HepG2 (cell line): ENCODE measurements around the gene COG5. TPM values are rescaled to one million over a fixed set of nuclear protein-coding genes. Genes with fewer than 3 reads are reported as not detected.
A peak's percentile ranks its signal among the peaks of the same experiment; 100 is the strongest.

Source experiments
- ATAC-seq: fragments of 200-7000 bp; cut with Tn5 transposase; 3 replicates; pipeline ENCODE4 v1.9.1; 2020; ENCODE audit warnings: mild to moderate bottlenecking, moderate library complexity
- BruUV-seq: library from RNA; stranded (reverse); fragments of 400-500 nt; replicated peaks from 2 replicates; lab custom pipeline; 2021; lab: Mats Ljungman, UMichigan
- CTCF ChIA-PET: fragments of 300-600 bp; formaldehyde crosslinking; extraction: SDS; loops from one replicate; lab custom pipeline; 2021; ENCODE audit warnings: low total read pairs, inconsistent platforms, low intra/inter-chr PET ratio; lab: Yijun Ruan, JAX
- POLR2A ChIA-PET: fragments of 350-600 bp; sonication (Branson Sonifier 250); formaldehyde crosslinking; loops from one replicate; lab custom pipeline; 2020; ENCODE audit warnings: antibody characterized with exemption, inconsistent platforms; lab: Yijun Ruan, JAX
- DNase-seq: peaks from one replicate; pipeline ENCODE4 v3.0.0-alpha.2; 2015; ENCODE audit warnings: low spot score
- FAIRE-seq: peaks from 3 replicates; lab custom pipeline; 2011; peaks lifted over from hg19 to GRCh38; lab: Jason Lieb, UNC
- H2AFZ ChIP-seq: one replicate; pipeline ENCODE4 v1.6.1; 2011; ENCODE audit warnings: low read length, inconsistent platforms
- H3K27ac ChIP-seq: fragments of 300-600 bp; 3 replicates; pipeline ENCODE4 v1.8.0; 2011; ENCODE audit warnings: mixed run types, mild to moderate bottlenecking, mixed read lengths, low read length, inconsistent platforms; ENCODE audit not compliant: insufficient read depth; ENCODE audit errors: extremely low read length
- H3K27me3 ChIP-seq, 2 experiments: fragments of 200-600 bp in 1 of 2; 2 replicates in 1 of 2; 3 replicates in 1 of 2; pipeline versions ENCODE4 v1.6.0 to v1.8.0; 2011; ENCODE audit warnings: low read length in 2 of 2, mild to moderate bottlenecking in 2 of 2, moderate library complexity in 2 of 2, inconsistent platforms in 1 of 2; ENCODE audit not compliant: insufficient read depth in 2 of 2, control insufficient read depth in 1 of 2
- H3K36me3 ChIP-seq, 2 experiments: fragments of 200-600 bp in 1 of 2; replicated peaks in 1 of 2; 2 replicates in 1 of 2; 3 replicates in 1 of 2; pipeline versions ENCODE4 v1.5.1 to v1.8.0; 2011; ENCODE audit warnings: low read length in 2 of 2, inconsistent platforms in 1 of 2; ENCODE audit not compliant: insufficient read depth in 2 of 2, control insufficient read depth in 1 of 2
- H3K4me1 ChIP-seq: 2 replicates; pipeline ENCODE4 v1.5.1; 2012; ENCODE audit warnings: low read length, inconsistent platforms; ENCODE audit not compliant: insufficient read depth
- H3K4me2 ChIP-seq: 2 replicates; pipeline ENCODE4 v1.6.0; 2011; ENCODE audit warnings: low read depth, low read length, inconsistent platforms
- H3K4me3 ChIP-seq, 3 experiments: fragments of 200-600 bp in 1 of 3; sonication (generic), shearing (Covaris generic) in 1 of 3; replicated peaks in 1 of 3; 2 replicates each; pipeline ENCODE4 v1.5.1; 2011 to 2016; ENCODE audit warnings: low read length in 3 of 3, inconsistent platforms in 2 of 3, low read depth in 2 of 3, mild to moderate bottlenecking in 2 of 3, control low read depth in 1 of 3, mixed read lengths in 1 of 3; ENCODE audit not compliant: insufficient read depth in 1 of 3
- H3K79me2 ChIP-seq: one replicate; pipeline ENCODE4 v1.6.1; 2011; ENCODE audit warnings: low read length, inconsistent platforms; ENCODE audit not compliant: insufficient read depth
- H3K9ac ChIP-seq: 2 replicates; pipeline ENCODE4 v1.6.0; 2011; ENCODE audit warnings: mild to moderate bottlenecking, low read depth, low read length, inconsistent platforms; ENCODE audit not compliant: insufficient read depth
- H3K9me3 ChIP-seq: 2 replicates; pipeline ENCODE4 v1.5.1; 2012; ENCODE audit warnings: mild to moderate bottlenecking, low read length
- H4K20me1 ChIP-seq: 2 replicates; pipeline ENCODE4 v1.6.0; 2011; ENCODE audit warnings: inconsistent platforms, mild to moderate bottlenecking, low read length, moderate library complexity; ENCODE audit not compliant: insufficient read depth
- FOSL2 ChIP-seq: sonication (generic); formaldehyde crosslinking; IDR thresholded peaks from 2 replicates; pipeline ENCODE4 v1.4.0; 2020; ENCODE audit warnings: missing genetic modification reagents
- MAFF ChIP-seq: IDR thresholded peaks from 2 replicates; pipeline ENCODE4 v1.6.1; 2011; ENCODE audit warnings: low read depth, low read length, improper control_type of control experiment
- MAFK ChIP-seq, 2 experiments: IDR thresholded peaks in 1 of 2; conservative IDR thresholded peaks in 1 of 2; 2 replicates each; pipeline ENCODE4 v1.6.1; 2011; ENCODE audit warnings: improper control_type of control experiment in 2 of 2, low read length in 2 of 2
- MED8 ChIP-seq: sonication (generic); formaldehyde crosslinking; IDR thresholded peaks from 2 replicates; pipeline ENCODE4 v1.8.1; 2023; ENCODE audit warnings: mild to moderate bottlenecking, missing genetic modification reagents; ENCODE audit not compliant: insufficient replicate concordance
- SNAPC4 ChIP-seq: sonication (generic); formaldehyde crosslinking; IDR thresholded peaks from 2 replicates; pipeline ENCODE4 v1.4.0; 2020; ENCODE audit warnings: mild to moderate bottlenecking, missing genetic modification reagents
- TCF7 ChIP-seq: sonication (generic); IDR thresholded peaks from 2 replicates; pipeline ENCODE4 v1.6.1; 2016; ENCODE audit warnings: antibody characterized with exemption, low read depth
- U2AF2 ChIP-seq: fragments of 200-400 bp; formaldehyde crosslinking; IDR thresholded peaks from 2 replicates; pipeline ENCODE4 v1.6.1; 2017; ENCODE audit warnings: low read depth, mild to moderate bottlenecking, low read length
- ZNF256 ChIP-seq: sonication (generic); formaldehyde crosslinking; conservative IDR thresholded peaks from 2 replicates; pipeline ENCODE4 v1.4.0; 2020; ENCODE audit warnings: missing genetic modification reagents
- WGBS: methylation state at CpG from one replicate; pipeline ENCODE4 v1.1.6; 2017; ENCODE audit warnings: low lambda C conversion rate; 5-methylcytosine and 5-hydroxymethylcytosine counted together
- in situ Hi-C: cut with HindIII; loops from 2 replicates; pipeline ENCODE4 v1.10.0; 2017; ENCODE audit warnings: low pct_unique_long_range_greater_than_20kb; ENCODE audit not compliant: extremely low pct_ligation_motif_present
- intact Hi-C: fragments of 100-400 bp; cut with micrococcal nuclease; formaldehyde crosslinking; loops from one replicate; pipeline ENCODE4 v1.10.0; 2022; ENCODE audit not compliant: unreplicated experiment
- polyA plus RNA-seq, 8 experiments: library from polyadenylated mRNA; depleted of rRNA in 3 of 8; stranded (reverse) in 7 of 8; unstranded in 1 of 8; fragments of >200 nt; fragmentation: Illumina TruSeq in 4 of 8; extraction: Trizol in 4 of 8; gene quantifications; 2 replicates each; pipeline versions ENCODE4 v1.2.1 to v1.2.3, GENCODE V29; 2011 to 2016; ENCODE audit warnings: low read depth in 4 of 8, missing spikeins in 1 of 8, mixed read lengths in 1 of 8; ENCODE audit not compliant: insufficient read depth in 1 of 8
- total RNA-seq, 5 experiments: library from RNA; depleted of rRNA; stranded (reverse); fragments of >200 nt; fragmentation: Illumina TruSeq; extraction: Trizol; gene quantifications; 2 replicates each; pipeline ENCODE4 v1.2.3, GENCODE V29; 2016; ENCODE audit warnings: low read depth in 1 of 5

Gene COG5
- total and polyA plus RNA-seq, 2 of the 13 experiments (the other 11 are each of a cell fraction or from before 2014, with no cell fraction given), result 20.4 to 31.3 TPM

- TF ChIP-seq SNAPC4, result no peak
- no peak for TF ChIP-seq MED8 (CRISPR knock-in tag)
- TF ChIP-seq TCF7, result no peak
Measured at GRCh38 chr7:107446531-107446930, 117.2 kb downstream of the COG5 start (continued).

DNA sequence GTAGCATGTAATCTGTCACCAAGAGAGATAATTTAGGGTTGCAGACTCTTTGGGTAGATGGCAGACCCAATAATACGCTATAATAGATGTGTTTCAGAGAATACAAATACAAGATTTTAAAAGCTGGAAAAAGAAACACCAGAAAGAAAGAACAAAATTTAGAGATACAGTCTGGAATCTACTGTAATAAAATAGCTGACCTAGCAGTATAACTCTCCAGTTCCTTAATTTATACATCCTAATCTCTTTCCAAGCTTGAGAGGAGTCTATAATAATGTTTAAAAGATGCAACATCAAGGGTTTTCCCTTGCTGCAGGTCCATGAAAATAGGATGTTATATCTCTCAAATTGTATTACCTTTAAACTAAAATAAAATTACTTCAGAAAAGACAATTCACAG, 121.0 kb downstream of the COG5 start:
- Histone ChIP-seq H3K4me2 (no peak overlapping the region), H3K27me3 (no peaks in the 10 kb centered on the region), H3K79me2 (no peaks in the 10 kb centered on the region), H2AFZ (no peak overlapping the region), H3K9ac (no peak overlapping the region), H4K20me1 (no peaks in the 10 kb centered on the region), H3K27ac (no peak overlapping the region), H3K36me3 (0 out of 5 replicates have a peak, but pooled peaks cover 0 to 3% of the 10 kb centered on the region in 2 experiments), H3K4me3 (no peak overlapping the region), H3K9me3 (no peaks in the 10 kb centered on the region), H3K4me1 (no peaks in the 10 kb centered on the region)
- ATAC-seq, result no peak
- TF ChIP-seq U2AF2 (no peak), ZNF256 (CRISPR knock-in tag) (no peak), MAFK (conservative IDR thresholded peaks at IDR 0.05 in 1 of 2, IDR thresholded peaks at IDR 0.05 in 1 of 2; ENCODE audit: low read length in 2 of 2) (peak; percentile 61 to 83), FOSL2 (CRISPR knock-in tag) (no peak), MAFF (peak; percentile 63)
- intact Hi-C loops (no loop called here), in situ Hi-C loops (no loop called here)
- WGBS, result 97% methylated on average over 1 of the region's 1 CpG
- BruUV-seq, result no TSS peak
- no peak for DNase-seq
- CTCF ChIA-PET, result no interaction called here
- POLR2A ChIA-PET, result no interaction called here
- no peak for FAIRE-seq
